AG08395 (cell line): ENCODE measurements around the gene FRAT1.
"Not testable (repeated sequence)": the region's sequence is repeated elsewhere in the genome, so short reads cannot be mapped to it uniquely, and the experiment has no call there.

Source experiments
- DNase-seq: peaks from one replicate; pipeline ENCODE4 v3.0.0; 2012; ENCODE audit warnings: mixed read lengths, low spot score

The FRAT1 gene, protein sequence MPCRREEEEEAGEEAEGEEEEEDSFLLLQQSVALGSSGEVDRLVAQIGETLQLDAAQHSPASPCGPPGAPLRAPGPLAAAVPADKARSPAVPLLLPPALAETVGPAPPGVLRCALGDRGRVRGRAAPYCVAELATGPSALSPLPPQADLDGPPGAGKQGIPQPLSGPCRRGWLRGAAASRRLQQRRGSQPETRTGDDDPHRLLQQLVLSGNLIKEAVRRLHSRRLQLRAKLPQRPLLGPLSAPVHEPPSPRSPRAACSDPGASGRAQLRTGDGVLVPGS

DNA sequence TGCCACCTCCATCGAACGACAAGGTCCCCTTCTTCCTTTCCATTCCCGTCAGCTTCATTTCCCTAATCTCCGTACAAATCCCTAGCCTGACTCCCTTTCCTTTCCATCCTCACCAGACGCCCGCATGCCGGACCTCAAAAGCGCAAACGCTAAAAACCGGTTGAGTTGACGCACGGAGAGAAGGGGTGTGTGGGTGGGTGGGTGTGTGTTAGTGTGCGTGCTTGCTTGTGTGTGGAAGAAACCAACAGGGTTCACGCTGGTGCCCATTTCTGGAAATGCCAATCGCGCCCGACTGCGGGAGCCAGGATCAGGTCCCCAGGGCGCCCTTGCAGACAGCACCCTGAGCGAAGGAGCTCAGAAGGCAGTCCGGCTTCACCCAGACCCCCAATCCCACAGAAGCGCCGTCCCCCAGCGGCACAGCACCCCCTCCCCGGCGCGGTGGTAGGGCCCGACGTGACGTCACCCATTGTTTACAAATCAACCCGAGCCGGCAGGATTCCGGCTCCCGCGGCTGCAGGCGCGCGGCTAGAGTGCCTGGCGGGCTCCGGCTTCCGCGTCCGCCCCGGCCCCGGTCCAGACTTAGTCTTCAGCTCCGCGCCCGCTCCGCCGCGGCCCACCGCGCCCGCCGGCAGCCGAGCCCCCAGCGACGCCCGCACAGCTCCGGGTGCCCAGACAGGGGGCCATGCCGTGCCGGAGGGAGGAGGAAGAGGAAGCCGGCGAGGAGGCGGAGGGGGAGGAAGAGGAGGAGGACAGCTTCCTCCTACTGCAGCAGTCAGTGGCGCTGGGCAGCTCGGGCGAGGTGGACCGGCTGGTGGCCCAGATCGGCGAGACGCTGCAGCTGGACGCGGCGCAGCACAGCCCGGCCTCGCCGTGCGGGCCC lies at the start of gene FRAT1:
FRAT1 (plus strand) TSS at position 500 of the 880 bp plus-strand sequence; CDS start at position 683, 183 bp downstream.
- peak; percentile 84 for DNase-seq

DNA sequence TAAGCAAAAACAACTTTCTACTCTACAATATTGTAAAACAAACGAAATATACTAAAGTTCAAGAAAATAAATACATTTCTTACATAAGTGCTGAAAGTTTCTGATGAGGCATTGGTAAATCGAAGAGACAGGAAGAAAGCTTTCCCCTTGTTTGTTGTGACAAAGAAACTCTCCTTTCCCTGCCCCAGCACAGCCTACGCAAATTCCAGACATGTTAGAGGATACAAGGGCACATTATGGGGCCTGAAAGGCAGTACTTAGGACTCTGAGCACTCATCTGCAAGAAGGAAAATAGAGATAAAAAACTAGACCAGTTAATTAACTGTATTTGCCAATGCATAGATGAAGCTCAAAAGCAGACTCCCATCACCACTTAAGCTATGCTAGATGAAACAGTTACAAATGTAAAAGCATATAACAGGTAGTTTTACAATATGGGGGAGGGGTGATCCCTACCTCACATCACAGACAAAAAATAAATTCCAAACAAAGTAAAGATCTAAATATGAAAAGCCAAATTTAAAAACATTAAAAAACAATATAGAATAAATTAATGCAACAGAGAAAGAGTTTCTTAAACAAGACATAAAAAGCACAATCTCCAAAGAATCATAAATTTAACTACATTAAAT lies 48.4 kb upstream of the FRAT1 start:
- DNase-seq: no peak

DNA sequence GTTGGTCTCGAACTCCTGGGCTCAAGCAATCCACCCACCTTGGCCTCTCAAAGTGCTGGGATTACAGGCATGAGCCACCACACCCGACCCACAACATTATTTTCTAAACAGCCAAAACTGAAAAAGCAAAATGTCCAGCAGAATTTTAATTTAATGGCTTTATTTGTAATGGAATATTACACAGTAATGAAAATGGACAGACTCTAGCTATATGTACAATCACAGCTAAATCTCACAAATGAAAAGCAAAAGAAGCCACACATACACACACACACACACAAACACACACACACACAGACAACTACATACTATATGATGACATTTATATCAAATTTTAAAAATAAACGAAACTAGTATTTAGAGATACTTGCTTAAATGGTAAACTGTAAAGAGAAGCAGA lies 45.4 kb upstream of the FRAT1 start:
- DNase-seq: no peak

DNA sequence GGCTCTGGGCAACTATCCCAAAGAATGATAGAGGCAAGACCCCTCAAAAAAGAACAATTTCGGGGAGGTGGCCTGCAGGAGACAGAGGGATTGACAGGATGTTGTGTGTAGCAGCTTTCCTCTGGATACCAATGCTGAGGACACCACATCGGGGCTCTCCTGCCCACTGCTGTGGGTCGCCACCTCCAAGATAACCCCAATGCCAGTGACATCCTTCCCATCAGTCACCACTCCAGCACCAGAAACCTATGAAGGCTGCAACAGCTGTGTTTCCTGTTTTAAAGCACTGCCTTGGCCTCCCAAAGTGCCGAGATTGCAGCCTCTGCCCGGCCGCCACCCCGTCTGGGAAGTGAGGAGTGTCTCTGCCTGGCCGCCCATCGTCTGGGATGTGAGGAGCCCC lies 44.2 kb upstream of the FRAT1 start:
- DNase-seq: no peak

DNA sequence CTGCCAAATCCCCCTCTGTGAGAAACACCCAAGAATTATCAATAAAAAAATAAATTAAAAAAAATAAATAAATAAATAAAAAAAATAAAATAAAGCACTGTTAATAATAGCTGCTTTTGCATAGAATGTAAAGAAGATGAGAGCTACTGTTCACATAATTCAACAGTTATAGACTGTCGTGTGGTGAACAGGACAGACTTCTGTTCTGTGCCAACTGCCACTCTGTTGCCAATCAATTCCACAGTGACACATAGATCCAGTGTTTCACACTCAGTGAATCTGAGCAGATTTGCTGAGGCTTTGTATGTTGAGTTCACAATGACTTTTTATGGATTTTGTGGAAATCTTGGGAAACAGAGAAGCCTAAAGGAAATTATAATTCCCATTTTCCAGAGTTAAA lies 41.5 kb upstream of the FRAT1 start:
- DNase-seq: no peak

DNA sequence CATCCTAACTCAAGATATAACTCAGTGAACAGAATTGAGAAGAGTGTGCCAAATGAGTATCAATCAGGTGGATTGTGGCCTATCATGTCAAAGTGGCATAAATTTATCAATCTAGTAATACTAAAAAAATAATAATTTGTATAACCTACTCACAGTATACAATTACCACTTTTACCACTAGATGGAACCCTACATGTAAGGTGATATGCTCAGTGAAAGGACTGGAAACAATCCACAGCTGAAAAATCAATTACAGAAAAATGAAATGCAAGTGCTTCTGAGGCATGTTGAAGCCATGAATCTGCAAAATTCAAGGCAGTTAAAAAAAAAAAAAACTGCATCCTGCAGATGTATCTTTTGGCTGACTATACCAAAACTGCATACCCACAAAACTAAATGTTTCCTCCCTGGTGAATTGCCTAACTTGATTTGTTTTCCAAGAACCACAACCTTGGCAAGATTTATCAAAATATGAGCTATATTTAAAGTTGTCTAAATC lies 40.5 kb upstream of the FRAT1 start:
- DNase-seq: peak; percentile 76

DNA sequence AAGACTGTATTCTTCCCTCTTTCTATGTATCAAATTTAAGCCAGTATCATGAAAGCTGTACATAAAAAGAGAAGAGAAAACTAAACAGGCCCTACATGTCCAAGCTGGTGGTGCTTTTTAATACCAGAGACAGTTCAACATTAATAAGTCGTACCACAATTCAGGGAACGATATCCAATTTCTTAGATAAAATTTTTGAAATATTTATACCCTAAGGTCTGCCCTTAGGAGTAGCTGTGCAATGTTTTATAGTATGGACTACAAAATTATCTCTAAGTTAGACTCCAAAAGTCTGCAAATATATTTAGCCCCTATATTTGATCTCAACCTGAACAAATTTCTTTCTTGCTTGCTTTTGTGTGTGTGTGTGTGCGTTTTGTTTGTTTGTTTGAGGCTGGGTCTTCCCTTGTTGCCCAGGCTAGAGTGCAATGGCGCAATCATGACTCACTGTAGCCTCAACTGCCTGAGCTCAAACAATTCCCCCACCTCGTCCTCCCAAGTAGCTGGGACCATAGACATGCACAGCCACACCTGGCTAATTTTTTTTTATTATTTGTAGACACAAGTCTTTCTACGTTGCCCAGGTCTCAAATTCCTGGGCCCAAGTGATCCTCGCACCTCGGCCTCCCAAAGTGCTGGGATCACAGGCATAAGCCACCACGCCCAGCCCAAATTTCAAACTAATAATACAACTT lies 39.8 kb upstream of the FRAT1 start:
- no peak for DNase-seq

DNA sequence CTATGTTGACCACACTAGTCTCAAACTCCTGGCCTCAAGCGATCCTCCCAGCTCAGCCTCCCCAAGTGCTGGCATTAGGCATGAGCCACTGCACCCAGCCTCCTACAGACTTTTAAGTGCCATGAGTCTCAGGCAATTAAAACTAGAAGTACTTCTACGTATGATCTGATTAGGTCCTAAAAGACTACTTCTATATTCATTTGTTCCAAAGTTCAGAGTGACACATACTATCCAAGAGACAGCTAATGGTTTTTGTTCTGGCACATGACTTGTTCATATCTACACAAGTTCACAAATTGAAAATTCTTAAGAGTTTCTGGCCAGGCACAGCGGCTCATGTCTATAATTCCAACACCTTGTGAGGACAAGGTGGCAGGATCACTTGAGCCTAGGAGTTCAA lies 38.3 kb upstream of the FRAT1 start:
- no peak for DNase-seq

DNA sequence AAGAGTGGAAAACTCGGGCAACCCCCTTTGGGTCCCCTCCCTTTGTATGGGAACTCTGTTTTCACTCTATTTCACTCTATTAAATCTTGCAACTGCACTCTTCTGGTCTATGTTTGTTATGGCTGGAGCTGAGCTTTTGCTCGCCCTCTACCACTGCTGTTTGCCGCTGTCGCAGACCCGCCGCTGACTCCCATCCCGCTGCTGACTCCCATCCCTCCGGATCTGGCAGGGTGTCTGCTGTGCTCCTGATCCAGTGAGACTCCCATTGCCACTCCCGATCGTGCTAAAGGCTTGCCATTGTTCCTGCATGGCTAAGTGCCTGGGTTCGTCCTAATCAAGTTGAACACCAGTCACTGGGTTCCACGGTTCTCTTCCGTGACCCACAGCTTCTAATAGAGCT lies 29.0 kb upstream of the FRAT1 start:
- DNase-seq: not testable (repeated sequence)

DNA sequence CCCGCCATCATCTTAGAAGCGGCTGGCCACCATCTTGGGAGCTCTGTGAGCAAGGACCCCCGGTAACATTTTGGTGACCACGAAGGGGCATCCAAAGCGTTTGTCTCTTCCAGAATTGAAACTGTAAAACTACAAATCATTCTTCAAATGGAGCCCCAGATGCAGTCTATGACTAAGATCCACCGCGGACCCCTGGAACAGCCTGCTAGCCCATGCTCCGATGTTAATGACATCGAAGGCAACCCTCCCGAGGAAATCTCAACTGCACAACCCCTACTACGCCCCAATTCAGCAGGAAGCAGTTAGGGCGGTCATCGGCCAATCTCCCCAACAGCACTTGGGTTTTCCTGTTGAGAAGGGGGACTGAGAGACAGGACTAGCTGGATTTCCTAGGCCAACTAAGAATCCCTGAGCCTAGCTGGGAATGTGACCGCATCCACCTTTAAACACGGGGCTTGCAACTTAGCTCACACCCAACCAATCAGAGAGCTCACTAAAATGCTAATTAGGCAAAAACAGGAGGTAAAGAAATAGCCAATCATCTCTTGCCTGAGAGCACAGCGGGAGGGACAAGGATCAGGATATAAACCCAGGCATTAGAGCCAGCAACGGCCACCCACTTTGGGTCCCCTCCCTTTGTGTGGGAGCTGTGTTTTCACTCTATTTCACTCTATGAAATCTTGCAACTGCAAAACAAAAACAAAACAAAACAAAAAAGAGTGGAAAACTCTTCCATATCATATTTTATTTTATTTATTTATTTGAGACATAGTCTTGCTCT lies 28.3 kb upstream of the FRAT1 start:
- not testable (repeated sequence) for DNase-seq

DNA sequence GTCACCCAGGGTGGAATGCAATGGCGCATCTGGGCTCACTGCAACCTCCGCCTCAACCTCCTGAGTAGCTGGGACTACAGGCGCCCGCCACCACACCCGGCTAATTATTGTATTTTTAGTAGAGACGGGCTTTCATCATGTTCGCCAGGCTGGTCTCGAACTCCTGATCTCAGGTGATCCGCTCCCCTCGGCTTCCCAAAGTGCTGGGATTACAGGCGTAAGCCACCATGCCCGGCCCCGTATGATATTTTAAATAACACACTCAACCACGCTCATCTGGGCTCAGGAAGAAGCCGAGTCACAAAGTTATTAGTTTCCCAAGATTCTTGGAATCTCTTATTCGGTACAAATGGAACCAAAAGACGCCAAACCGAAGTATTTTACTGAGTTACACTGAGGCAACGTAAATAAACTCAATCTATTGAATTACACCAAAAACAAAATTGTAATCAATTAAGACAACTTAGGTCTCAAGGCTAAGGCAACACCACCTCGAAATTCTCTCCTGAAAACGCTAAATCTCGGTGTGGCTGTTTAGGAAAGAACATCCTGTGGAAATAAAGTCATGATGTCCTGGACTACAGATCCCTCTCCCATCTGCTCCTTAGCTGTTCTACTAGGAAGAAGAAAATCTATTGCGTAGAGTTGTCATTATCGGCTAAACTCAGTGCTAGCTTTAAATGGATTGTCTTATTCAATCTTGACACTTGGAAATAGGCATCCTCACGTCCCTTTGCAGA lies 27.5 kb upstream of the FRAT1 start:
- no peak for DNase-seq

DNA sequence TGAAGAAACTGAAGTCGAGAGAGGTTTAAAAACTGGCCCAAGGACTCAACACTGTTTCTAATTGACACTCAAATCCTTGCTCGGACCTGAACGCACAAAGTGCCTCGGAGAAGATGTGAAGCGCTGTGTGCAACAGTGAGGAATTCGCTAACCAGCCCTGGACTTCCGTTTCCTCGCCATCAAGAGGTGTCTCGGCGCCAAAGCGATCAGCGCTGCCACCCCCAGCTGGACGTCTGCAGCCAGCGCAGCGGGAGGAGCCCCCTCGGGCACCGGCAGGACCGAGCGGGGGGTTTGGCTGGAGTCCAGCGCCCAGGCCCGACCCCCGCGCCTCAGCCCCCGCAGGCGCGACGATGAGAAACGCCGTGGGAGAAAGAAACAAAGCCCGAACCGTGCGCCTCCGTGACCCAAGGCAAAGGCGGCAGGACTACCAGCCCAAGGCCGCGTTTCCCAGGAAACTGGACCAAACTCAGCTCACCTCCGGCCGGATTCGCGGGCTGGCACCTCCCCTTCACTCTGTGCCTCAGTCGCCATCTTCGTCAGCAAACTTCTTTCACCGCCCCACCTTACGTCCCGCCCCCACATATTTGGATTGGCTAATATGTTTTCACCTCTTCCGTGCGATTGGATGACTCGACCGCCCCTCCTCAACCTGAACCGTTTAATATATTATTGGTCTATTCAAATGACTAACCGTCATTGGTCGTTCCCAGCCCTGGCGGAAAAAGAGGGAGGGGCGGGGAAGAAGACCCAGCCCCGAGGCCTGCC lies 26.8 kb upstream of the FRAT1 start, which contains the start of gene ARHGAP19:
ARHGAP19 (minus strand) TSS at position 541 of the 765 bp plus-strand sequence; CDS start at position 531, 10 bp downstream.
- peak; percentile 99 for DNase-seq

DNA sequence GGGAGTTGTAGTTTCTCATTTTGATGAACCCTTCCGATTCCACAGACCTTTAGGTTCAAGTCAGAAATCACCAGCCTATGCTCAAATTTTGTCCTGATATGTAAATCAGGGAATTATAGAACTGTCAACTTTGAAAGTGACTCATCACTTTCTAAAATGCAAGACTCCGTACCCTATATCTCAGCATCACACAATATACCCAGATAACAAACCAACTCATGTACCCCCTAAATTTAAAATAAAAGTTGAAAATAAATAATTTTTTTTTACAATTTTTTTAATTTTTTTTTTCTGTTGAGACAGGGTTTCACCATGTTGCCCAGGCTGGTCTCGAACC lies 26.2 kb upstream of the FRAT1 start:
- no peak for DNase-seq

DNA sequence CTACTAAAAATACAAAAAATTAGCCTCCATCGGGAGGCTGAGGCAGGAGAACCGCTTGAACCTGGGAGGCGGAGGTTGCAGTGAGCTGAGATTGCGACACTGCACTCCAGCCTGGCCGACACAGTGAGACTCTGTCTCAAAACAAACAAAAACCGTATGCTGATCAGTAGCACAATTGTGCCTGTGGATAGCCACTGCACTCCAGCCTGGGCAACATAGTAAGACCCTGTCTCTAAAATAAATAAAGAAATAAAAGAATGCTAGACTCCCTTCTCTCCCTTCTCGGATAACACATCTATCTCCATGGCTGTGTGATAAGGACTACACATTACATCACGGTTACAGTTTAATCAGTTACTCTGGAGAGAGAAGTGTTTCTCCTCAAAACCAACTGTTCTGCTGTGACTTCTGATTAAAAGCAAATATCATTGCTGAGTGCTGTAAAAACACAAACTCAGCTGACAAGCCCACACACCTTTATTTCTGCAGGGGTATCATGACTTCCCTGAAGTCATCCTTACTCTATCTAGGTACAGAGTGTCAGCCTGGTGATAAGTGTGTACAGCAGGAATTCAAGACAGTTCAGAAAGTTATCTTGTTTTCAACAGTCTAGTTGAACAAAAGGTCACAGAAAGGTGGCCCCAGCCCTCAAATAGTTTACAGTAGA lies 21.4 kb upstream of the FRAT1 start:
- DNase-seq: no peak

DNA sequence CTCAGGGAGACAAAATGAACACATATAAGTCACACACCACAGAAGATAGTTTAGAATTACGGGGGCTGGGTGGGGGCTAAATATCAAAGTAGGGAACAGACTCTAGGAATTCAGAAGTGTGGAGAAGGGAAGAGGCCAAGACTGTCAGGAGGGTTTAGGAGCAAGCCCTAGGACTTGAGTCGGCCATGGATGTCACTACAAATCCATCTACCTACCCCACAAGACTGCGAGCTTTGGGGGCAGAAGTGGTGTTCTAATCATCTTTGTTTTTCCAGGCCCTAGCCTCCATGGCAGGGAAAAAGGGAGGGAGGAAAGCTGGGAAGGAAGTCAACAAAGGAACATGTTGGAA lies 20.9 kb upstream of the FRAT1 start:
- DNase-seq: no peak

DNA sequence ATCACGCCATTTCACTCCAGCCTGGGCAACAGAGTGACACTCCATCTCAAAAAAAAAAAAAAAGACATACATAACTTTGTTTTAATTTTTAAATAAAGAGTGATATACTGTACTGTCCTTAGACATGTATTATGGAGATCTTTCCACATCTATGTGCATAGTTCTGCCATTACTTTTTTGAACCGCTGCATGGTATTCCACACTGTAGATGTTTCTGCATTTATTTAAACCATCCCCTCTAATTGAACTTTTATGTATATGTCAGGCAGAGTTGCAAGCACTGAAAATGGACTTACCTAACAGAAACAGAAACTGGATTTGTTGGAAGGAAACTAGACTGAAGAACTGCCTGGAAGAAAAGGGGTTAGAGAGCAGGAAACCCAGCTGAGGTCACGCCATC lies 18.1 kb upstream of the FRAT1 start:
- no peak for DNase-seq

DNA sequence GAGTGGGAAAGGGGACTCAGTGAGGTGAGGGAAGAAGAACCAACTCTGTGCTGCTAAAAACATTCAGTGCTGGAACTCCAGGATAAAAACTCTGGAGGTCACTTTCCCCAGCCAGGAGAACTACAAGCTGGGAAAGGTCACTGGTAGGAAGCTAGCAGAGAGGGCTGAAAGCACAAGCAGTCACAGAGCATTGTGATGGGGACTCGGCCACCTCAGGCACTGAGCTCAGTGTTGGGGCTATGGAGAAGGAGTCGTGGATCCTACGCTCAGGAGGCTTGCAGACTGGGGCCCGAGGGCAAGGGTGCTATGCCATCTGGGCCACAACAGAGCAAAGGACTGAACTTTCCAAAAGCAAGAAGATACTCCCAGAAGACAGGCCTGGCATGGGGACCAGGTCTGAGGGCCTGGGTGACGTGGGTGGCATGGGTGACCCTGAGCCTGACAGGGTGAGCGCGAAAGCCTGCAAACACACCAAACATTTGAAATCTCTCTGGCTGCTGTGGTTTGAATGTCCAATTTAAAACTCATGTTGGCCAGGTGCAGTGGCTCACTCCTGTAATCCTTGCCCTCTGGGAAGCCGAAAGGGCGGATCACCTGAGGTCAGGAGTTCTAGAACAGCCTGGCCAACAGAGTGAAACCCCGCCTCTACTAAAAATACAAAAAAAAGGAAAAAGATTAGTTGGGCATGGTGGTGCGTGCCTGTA lies 16.8 kb upstream of the FRAT1 start:
- DNase-seq: no peak

DNA sequence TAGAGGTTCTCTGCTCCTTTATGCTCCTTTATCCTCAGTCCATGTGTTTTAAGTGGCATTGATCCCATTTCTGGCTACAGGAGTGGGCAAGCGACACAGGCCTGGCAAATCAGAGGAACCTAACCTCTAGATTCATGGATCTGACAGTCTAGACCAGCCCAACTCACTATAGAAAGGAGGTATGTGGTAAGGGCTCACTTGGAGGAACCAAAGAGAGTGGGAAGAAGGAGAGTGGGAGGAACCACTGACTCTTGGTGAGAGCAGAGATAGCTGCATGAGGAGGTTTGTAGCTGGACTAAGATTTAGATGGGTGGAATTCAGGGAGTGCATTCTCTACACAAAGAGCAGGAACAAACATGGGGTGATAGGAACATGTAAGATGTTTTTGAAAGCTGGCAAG lies 11.6 kb upstream of the FRAT1 start:
- DNase-seq: no peak
